NCI-H187 treated with DMSO at 0.1 percent for 48 hours (cell line): ENCODE data around the gene IGSF21.

Source experiments
- DNase-seq: peaks from one replicate; lab custom pipeline; 2025; lab: John Stamatoyannopoulos, UW

Gene IGSF21

DNA sequence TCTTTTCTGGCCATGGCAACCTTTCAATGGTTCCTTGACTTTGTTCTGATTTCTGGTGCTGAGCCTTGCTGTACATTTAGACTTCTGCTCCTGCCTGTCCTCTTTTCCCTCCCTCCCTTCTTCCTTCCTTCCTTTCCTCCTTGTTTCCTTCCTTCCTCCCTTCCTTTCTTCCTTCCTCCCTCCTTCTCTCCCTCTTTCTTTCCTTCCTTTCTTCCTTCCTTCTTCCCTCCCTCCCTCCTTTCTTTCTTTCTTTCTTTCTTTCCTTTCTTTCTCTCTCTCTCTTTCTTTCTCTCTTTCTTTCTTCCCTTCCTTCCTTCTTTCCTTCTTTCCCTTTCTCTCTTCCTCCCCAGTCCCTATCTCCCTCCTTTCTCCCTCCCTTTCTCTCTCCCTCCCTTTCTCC, 10.4 kb upstream of the IGSF21 start:
- no peak for DNase-seq

DNA sequence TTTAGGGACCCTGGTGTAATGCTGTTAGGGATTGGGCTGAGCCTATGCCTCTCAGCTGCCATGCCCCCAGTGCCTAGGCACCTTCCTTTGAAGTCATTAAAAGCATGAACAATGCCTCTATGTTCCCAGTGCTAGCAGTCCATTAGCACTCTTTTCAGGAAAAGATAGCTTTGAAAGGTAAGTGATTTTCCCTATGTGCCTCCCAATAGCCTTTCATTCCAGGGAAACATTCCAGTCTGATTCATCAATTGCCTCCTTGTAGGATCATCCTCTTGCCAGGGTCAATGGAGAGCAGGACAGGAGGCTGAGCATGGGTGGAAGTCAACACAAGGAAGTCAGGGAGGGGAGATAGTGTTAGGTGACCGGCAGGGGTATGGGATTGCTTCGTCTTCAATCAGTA, 8.6 kb upstream of the IGSF21 start:
- no peak for DNase-seq

DNA sequence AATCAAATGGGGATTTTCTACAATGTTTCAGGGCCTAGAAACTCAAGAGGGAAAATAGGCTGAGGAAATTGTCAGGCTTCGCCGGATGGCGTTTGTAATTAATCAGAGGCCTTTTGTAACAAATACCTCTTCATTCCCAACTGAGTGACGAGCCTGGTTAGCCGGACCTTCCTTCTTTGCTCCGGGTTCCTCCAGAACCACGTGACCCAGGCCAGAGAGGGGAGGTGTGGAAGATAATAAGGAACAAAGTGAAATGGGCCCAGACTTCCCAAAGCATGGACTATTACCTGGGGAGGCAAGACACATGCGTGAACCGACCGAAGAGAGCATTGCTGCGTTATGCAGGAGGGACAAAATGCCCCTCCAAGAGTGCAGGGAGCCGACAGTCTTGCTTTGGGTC, 7.5 kb upstream of the IGSF21 start:
- no peak for DNase-seq

DNA sequence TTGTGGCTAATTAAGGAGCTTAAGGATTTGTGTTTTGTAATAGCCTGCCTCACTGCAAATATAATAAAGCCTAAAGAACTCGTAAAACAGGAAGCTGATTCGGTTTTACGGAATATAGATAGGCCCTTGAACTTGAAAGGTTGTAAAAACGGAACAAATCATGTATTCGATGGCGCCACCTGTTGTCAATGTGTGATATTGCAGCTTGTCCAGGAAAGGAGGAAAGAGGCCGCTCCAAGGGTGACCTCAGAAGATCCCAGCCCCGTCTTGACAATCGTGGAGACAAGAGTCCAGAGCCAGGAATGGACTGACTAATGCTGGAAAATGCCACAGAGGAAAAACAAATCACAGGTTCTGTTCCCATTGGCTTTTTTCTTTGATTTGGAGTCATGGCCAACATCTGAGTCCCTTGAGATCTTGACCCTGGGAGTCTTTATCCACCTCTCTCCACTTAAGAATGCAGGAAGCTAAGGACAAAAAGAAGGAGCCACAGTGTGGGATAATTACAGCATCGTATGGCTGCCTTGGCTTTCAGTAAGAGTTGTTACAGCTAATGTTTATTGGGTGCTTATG, 7.0 kb upstream of the IGSF21 start:
- DNase-seq: no peak

DNA sequence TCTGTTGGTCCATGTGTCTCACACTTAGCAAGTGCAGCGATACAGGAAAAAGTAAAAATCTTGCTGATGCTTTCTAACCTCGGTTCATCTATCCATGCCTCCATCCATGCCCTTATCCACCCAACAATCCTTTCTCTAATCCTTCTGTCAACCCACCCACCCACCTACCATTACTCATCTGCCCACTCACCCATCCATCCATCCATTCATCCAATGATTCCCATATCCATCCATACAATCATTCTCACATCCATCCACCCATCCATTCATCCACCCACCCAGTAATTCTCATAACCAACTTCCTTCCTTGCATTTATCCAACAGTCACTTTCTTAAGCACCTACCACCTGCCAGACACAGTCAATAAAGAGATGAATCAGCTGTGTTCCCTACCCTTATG, 6.1 kb upstream of the IGSF21 start:
- DNase-seq: no peak

DNA sequence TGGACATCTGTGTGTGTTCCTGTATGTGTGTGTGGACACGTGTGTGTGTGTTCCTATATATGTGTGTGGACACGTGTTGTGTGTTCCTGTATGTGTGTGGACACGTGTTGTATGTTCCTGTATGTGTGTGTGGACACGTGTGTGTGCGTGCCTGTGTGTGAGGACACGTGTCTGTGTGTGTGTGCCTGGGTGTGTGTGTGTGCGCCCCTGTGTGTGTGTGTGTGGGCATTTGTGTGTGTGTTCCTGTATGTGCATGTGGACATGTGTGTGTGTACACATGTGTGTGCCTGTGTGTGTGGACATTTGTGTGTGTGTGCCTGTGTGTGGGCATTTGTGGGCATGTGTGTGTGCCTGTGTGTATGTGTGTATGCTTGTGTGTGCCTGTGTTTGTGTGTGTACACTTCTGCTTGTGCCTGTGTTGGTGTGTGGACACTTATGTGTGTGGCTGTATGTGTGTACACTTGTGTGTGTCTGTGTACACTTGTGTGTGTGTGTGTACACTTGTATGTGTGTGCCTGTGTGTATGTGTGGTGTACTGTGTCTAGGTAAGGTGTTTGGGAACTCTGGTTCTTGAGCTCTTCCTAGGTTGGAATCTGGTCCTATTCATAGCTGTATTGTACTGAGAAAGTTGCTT, 3.7 kb upstream of the IGSF21 start:
- DNase-seq: no peak

DNA sequence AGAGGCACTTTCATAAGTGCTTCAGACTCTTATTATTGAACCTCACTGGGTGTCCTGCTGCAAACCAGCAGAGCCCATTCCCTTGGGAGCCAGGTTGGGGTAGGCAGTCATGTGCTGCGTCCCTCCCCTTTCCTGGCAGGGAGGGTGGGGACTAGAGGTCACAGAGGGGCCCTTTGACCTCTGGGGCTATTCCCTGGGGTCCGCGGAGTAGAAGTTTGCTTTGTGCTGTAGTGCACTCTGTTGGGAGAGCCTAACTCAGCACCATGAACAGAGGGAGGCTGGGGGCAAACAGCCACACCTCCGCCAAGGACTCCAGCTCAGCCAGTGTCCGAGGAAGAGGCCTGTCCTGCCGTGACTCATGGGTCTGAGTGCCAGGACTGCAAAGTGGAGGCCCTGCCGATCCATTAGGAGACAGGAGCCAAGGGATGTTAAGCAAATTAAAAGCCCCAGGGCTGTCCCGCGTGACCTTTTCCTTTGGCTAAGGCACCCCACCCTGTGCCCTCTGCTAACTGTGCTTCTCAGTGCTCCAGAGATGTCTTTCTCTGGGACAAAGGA, 3.0 kb upstream of the IGSF21 start:
- DNase-seq: no peak

DNA sequence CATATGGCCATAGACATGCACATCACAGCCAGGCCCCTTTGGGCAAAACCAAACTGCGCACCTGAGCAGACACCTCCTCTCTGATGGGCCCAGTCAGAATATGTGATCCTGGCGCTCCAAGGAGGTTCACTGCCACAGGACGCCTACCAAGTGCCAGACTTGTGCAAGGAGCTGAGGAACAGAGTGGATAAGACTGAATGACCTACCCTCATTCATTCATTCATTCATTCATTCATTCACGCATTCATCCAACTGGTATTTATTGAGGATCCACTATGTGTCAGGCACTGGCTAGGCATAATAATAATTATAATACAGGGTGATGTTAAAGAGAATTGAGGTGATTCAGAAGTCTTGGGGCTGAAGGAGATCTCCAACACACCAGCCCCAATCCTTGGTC, 2.4 kb upstream of the IGSF21 start:
- no peak for DNase-seq

DNA sequence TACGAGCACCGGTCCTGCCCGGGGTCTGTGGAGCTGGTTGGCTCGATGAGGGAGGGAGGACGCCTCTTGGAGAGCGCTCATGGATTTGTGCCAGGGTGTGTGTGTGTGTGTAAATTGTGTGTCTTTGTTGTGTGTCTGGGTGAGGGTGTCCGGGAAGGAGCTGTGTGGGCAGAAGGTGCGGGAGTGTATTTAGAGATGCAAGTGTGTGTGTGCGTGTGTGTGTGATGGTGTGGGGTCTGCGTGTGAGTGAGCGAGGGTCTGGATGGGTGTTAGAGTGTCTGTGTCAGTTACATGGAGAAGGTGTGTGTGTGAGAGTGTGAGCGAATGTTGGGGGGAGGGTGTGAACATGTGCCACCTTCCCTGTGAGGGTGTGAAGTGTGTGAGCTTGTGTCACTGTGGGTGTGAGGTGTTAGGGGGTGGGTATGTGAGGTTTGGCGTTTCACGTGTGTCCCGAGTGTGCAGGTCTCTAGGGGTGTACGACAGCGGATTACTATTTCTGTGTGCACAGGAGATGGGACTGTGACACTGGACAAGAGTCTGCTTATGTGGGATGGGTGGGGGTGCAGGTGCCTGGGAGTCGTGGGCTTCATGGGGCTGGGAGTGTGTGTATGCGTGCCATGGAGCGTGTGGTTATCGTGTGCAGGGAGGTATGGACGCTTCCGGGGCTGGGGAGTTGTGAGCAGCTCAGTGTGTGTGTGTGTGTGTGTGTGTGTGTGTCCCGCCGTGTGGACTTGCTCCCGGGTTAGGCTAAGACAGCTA, 880 bp downstream of the IGSF21 start:
- no peak for DNase-seq

DNA sequence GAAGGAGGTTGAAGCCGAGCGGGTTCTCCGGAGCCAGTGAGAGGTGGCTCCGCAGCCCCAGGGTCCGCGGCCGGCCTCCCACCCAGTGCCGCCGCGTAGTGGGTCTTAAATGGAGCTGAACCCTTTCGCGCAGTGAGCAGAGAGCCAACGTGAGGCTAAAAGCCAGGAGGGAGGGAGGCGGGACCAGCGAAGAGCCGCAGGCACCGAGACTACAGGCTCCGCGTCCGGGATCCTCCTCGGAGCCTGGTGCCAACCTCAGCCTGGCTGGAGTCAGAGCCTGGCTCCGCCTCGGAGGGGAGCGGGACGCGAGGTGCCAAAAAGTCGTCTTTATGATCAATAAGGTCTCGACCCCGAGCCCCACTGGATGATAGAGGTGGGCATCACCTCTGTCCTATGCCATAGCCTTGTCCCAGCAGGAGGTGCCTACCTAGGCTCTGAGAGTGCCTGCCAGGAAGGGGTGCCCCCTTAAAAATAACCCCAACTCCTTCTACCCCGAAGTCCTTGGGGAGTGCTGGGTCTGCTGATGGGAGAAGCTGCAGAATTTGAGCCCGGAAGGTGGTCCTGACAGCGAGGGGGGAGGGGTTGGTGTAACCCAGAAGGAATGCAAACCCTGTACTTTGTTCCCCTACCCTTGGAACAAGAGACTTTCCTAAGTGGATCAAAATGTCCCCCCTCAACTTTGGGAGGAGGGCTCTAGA, 1.6 kb downstream of the IGSF21 start:
- DNase-seq: no peak

DNA sequence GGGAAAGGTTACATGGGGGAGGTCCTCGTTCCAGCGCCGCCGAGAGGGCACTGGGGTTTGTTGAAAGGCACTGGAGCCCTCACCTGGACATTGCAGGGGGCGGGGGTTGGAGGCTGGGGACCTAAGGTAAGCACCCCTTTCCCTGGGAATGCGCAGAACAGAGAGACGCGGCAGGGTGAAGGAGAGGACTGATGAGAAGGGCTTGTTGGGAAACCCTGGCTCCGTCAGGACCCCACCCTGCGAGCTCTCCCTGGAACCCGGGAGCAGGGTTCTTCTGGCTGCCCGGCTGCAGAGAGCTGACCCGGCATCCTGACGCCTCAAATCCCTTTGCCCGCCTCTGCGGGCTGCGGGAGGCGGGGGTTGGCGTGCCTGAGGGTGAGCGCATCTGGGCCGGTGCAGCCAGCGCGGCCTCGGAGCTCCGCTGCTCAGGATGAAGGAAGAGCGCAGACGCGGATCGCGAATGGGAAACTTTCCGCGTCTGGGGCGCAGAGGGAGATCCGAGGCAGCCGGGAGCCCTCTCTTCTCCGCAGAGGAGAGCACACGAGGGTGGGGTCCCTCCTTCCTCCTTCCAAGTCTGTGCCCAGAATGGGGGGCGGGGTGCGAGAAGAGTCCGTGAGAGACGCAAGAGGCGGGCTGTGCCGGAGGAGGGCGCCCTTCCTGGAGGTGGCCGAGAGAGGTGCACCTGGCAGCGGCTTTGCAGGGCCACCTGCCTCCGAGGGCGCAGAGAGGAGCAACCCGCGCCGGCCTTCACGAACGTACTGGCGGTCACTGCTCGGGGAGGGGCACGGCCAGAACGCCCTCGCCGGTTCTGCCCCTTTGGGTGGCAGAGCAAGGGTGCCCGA, 2.4 kb downstream of the IGSF21 start:
- DNase-seq: no peak

DNA sequence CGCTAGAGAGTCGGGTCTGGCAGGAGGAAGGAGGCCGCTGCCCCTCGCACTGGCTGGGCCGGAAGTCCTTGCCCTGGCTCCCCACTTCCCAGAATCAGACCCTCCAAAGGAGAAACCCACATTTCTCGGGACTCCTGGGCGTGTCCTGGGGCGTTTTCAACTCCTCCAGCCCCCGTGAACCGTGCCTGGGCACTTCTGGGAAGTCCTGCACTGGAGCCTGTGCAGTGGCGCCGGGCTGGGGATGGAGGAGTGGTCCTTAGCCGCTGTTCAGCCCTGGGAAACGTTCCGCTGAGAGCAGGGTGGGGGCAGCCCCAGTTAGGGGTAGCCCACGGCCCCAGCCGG, 3.0 kb downstream of the IGSF21 start:
- DNase-seq: no peak

DNA sequence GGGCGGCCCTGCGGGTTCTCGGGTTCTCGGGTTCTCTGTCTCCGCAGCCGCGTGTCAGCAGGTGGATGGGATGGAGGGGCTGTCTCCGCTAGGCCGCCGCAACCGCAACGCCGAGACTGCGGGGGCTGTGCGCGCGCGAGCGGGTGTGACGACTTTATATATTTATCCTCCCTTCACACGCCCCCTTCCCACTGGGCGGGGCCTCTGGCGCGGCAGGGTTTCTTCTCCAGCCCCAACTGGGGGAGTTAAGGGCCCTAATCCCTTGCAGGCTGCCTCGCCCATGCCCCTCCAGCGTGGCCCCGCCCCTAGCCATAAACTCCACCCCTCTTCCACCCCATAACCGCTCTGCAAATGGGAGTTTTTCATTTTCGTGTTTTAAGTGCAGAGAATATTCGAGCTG, 3.4 kb downstream of the IGSF21 start:
- DNase-seq: no peak

DNA sequence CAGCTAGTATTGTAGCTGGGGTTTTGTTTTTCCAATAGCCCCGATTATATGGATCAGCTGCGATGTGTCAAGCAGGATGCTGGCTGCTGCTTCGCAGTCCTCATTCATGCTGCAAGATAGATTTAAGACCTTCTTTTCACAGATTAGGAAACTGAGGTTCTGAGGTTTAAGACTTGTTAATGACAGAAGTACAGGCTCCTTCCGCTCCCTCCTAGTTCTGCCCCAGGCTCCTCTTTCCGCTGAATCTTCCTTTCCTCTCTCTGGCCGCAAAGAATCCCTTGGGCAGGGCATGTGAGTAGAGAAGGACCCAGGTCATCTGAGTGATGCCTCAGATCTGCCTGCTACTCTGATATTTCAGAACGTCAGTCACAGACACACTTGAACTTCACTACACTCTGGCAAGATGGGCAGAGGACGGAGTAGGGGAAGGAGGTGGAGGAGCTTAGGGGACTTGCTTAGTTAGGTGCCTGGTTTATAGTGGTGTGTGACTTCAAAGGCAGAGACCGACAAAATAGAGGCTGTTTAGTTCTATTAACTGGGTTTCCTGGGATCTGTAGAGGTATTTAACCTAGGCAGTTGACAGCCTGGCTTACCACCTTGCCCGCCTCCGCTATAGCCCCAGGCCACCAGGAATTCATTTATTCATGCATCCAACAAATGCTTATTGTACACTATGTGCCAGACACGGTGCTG, 4.2 kb downstream of the IGSF21 start:
- DNase-seq: no peak

DNA sequence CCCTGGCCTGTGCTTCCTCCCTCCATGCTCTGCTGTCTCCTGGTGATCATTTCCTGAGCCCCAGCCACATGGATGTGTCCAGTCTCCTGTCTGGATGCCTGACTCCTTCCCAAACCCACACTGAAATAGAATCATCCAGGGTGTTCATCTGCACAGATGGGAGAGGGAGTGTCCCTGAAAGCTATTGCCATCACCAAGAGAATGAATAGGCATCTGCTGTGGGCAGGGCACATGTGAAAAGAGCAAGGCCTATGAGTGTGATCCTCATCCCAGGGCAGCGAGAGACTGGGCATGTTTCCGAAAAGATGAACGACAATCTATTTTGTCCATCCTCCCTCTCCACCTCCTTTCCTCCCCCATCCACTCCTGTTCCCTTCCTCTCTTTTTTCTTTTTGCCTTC, 5.0 kb downstream of the IGSF21 start:
- DNase-seq: no peak

DNA sequence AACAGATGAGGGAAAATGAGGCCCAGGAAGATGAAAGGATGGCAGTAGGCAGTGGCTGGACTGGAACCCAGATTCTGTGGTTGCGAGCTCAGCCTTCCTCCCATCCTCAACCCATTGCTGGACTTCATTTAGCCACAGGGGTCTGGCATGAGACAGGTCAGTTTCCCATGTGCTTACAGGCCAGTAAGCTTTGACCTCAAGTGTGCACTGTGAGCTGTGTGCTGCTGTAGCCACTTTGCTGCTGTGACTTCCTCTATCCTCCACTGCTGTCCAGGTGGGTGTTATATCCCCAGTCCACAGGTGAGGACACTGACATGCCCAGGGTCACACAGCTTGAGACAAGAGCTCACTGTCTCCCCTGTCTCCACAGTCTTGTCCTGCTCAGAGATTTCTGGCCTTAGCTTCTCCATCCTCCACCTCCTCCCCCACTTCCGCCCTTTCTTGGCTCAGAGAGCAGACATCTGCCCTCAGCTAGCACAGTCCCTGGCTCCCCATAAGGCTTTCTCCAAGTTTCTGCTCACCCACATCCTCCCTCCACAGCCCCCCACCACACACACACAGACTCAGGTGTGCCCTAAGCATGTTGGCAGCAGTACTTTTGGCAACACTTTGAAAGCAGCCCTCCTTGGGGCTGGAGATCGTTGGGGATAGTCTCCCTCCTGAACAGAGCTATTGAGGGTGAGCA, 7.3 kb downstream of the IGSF21 start:
- no peak for DNase-seq

DNA sequence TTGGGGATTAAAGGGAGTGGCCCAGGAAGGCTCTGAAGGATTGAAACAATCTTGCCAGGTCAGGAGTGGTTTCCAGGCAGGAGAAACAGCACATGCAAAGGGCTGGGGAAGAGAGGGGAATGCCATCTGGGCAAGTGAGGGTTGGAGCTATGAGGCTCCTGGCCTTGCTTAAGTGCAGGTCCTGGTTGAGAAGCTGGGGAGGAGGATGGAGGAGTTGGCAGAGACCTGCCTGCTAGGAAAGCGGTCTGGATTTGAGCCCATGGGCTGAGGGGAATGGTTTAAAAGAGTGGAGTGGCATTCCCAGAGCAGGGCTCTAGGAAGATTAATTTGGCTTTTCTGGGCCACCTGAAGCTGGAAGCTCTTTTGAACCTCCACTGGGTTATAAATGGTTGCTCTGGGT, 9.2 kb downstream of the IGSF21 start:
- no peak for DNase-seq

DNA sequence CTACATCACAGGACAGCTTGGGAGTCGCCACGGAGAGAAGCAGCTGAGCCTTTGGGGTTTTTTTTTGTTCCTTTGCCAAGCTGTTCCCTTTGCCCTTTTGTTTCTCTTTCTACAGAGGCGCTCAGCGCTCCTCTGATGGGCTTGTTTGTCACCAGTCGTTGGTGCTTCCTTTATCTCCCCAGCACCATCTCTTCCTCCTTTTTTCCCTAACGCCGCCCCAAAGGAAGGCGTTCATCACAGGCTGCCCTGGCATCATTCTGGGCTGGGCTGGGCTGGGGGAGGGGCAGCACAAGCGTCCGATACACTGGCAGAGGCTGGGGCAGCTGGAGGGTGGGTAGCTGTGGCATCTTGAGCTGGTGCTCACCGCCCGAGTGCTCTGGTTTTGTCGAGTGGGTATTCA, 10.5 kb downstream of the IGSF21 start:
- DNase-seq: peak; percentile 48

DNA sequence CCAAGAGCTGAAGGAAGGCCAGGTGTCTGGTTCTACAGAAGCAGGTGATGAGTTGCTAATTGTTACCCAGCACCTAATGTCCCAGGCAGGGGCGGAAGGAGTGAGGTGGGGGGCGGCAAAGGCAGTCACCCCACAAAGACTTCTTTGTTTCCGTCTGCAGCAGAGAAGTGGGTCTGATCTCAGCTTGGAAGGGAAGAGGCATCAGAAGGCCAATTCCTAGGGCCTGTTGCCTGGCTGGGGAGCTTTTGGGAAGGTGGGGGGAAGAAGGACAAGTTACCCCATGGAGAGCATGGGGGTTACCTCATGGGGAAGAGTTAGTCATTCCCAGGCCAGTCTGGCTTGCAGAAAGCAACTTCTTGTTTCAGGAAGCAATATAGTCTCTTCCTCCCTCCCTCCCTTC, 10.9 kb downstream of the IGSF21 start:
- DNase-seq: no peak

DNA sequence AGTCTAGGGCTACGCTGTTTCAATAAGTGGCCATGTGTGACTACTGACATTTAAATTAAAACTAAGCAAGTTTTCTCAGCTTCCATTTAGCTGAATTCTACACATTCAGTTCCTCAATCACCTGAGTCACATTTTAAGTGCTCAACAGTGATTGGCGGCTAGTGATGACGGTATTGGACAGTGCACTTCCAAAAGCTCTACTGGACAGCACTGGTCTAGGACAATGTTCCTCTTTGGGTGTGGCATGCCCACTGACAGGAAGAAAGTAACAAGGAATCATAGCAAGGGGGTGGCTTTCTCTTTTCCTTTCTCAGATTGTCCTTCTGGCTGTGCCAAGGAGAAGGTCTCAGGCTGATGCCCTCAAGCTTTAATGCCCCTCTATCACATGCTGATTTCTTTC, 11.7 kb downstream of the IGSF21 start:
- no peak for DNase-seq
